Esophagus squamous epithelium (tissue), 4 donors: ENCODE measurements around the gene VPS36.

Source experiments
- CTCF ChIP-seq, 6 experiments: fragments of 450-650 bp in 4 of 6; fragments of 200-600 bp in 2 of 6; sonication (generic) in 2 of 6; IDR thresholded peaks; one replicate each; pipeline ENCODE4 v1.5.1; 2016 to 2019; ENCODE audit warnings: antibody characterized with exemption in 6 of 6, mild to moderate bottlenecking in 4 of 6, moderate library complexity in 4 of 6
- POLR2A ChIP-seq, 4 donors: fragments of 450-650 bp; IDR thresholded peaks; one replicate each; pipeline ENCODE4 v1.6.1; 2017; ENCODE audit warnings: antibody characterized with exemption in 4 of 4, mild to moderate bottlenecking in 4 of 4, moderate library complexity in 3 of 4

DNA sequence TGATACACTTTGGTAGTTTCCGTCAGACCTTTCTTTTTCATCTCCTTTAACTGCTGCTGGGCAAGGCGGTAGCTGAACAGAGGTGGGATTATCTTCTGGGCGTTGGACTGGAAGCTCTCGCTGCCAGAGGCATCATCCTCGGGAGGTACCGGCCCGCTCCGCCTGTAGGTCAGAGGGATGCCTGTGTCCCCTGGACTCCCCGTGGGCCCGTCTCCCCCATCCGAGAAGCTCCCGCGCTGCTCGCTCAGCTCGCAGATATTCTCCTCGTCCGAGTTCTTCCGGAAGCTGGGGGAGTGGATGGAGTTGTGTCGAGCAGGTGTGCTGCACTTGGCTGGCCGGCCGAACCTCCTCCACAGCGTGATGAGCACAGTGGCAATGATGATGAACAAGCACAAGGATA is 72.1 kb downstream of the VPS36 start:
- TF ChIP-seq CTCF (IDR thresholded peaks at IDR 0.05) = no peak
- no peak for TF ChIP-seq POLR2A (IDR thresholded peaks at IDR 0.05)
